Epidermal melanocyte (primary cell): ENCODE results near the gene ARFRP1.

ENCODE experiments used
- DNase-seq: peaks from one replicate; pipeline ENCODE4 v3.0.0; 2011; ENCODE audit warnings: low spot score; ENCODE audit not compliant: insufficient read length

Gene ARFRP1, protein sequence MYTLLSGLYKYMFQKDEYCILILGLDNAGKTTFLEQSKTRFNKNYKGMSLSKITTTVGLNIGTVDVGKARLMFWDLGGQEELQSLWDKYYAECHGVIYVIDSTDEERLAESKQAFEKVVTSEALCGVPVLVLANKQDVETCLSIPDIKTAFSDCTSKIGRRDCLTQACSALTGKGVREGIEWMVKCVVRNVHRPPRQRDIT

GRCh38 chr20:63707558-63708300 is at the start of gene ARFRP1, which contains the start of gene ZGPAT:
TSS of gene ARFRP1 (minus strand) at chr20:63707976. CDS start at chr20:63707091, 885 bp downstream.
TSS of gene ZGPAT (plus strand) at chr20:63708039. CDS start at chr20:63708581, 542 bp downstream.
- peak; percentile 80 for DNase-seq

DNA sequence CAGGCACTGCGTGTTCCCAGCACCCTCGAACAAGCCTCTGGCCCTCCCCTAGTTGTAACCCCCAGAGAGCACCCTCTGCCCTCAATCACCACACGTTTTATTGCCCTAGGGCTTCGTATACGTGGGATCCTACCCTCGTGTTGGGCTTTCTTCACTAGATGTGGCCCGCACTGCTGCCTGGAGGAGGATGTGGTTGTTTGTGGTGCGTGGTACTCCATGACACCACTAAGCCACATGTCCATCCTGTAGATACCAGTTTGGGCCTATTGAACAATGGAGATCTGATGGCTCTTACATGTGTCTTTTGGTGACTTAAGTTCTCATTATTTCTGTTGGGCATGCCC is 48.8 kb upstream of the ARFRP1 start:
- DNase-seq, result no peak

- DNase-seq, result no peak
Measured at GRCh38 chr20:63755933-63756647, 48.3 kb upstream of the ARFRP1 start.

DNA sequence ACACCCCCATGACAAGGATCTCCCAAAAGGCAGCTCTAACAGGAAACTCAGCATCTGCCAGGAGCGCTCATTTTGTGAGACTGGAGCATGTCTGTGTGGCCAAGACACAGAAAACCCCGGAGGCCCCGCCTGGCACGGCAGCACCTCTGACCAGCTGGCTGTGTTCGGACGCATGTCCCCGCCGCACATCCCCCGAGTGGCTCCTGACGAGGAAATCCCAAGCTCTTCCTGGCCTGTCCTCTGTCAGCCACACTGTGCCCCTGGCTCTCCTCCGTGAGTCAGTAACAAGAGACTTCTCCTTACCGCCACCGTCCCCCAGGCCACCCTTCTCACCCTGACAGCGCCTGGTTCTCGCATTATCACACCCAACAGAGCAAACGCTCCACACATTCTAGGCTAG is 46.2 kb upstream of the ARFRP1 start:
- DNase-seq, result no peak

DNA sequence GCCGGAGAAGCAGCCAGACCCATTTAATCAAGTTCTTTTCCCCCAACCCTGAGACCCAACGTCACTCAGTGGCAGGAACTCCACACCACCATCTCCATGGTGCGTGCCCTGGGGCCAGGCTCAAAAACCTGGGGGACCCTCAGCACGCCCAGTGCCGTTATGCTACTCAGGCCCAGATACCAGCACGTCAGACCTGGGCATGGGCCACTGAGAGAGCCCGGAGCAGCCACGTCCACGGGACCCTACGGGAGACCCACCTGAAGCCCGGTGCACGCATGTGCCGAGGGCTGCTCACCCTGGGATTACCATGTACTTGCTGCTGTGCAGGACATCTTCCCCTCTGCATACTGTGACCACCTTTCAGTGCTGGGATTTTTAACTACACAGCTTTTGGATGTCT is 45.6 kb upstream of the ARFRP1 start:
- no peak for DNase-seq

DNA sequence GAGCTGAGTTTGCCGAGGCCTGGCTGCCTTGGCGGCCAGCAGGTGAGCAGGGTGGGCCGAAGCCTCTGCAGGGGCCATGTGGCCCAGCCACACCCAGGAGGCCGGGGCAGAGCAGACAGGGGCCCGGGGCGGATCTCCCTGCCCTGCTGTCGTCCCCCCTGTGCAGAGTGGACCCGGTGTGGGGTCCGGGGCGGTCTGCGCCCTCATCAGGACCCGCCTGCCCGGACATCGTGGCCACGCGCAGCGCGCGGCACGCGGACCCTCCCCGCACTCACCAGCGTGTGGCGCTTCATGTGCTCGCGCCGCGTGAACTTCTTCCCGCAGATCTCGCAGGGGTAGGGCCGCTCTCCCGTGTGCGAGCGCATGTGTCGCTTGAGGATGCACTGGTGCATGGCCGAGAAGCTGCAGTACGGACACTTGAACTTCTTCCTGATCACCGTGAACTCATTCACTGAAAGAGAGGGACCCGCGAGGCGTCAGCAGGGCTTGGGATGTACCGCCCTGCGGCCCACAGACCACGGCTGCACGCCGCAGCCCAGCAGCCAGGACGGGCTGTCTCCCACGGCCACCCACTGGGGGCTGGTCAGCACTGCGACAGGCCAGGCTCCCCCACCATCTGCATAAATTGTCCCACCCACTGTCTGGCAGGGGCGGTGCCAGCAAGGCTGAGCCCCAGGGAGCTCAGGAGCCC is 44.8 kb upstream of the ARFRP1 start:
- DNase-seq, result no peak

GRCh38 chr20:63751471-63752271 is 43.9 kb upstream of the ARFRP1 start:
- no peak for DNase-seq

GRCh38 chr20:63750807-63751470 is 43.2 kb upstream of the ARFRP1 start:
- DNase-seq, result no peak

GRCh38 chr20:63749597-63750508 is 42.1 kb upstream of the ARFRP1 start:
- no peak for DNase-seq

DNA sequence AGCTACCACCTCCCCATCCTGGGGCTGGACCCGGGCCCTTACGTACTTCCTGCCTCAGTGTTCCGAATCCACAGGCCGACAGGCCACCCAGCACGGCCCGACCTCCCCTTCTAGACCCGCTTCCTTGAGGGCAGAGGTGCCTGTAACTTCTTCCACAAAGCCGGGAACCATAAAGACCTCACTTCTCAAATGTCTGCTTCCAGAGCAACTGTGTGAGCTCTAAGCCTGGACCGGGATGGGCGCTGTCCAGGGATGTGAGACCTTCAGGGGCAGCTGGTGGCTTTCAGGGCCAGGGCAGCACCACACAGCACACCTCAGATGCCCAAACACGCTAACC is 41.1 kb upstream of the ARFRP1 start:
- no peak for DNase-seq

DNA sequence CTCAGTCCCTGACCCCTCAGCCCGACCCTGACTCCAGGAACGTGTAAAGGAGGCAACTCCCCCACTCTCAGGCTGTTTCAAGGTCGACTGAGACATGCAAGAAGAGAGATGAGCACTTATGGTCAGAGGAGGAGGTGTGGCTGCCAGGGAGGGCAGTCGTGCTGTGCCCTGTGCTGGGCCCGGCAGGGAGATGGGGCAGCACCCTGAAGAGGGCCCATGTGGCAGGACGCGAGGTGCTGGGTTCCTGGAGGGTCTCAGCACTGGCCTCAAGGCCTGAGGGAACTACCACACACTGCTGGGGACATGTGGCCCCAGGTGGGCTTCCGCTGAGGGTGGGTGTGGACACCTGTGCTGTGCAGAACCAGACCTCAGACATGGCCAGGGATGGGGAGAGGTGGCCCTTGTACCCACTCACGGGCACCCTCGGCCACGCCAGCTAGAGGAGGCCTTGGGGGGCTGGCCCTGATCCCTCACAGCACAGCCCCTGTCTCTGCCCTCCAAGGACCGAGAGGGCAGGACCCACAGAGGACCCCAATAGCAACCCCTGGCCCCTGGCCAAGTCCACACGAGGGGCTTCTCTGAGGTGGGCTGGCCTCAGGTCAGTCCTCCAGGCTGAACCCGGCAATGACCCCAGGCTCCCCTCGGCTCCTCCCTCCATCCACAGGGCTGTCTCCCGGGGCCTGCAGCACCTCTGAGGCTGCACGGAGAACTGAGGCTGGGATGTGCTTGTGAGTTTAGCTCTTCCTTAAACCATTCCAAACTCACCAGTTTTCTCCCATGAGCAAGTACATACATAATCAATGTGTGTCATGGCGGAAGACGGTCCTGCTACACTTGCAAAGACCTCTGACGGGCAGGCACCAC is 40.5 kb upstream of the ARFRP1 start:
- DNase-seq, result no peak

DNA sequence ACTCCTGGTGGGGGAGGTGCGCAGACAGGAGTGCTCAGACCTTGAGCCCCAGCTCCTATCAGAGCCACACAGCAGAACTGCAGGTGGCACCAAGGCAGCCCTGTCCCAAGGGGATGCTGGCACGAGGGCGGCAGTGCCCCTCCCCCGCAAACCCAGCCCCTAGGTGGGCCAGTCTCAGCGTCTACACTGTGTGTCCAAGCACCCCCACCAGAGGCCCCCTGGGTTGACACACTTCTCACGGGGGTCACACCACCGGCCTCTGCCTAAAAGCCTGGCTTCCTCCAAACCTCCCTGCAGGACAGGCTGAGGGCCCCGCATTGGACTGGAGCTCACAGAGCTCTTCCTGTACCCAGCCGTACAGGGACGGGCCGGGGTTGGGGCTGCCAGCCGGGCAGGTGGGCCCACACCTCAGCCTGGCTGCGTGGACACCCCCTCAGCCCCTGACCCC is 39.9 kb upstream of the ARFRP1 start:
- no peak for DNase-seq

DNA sequence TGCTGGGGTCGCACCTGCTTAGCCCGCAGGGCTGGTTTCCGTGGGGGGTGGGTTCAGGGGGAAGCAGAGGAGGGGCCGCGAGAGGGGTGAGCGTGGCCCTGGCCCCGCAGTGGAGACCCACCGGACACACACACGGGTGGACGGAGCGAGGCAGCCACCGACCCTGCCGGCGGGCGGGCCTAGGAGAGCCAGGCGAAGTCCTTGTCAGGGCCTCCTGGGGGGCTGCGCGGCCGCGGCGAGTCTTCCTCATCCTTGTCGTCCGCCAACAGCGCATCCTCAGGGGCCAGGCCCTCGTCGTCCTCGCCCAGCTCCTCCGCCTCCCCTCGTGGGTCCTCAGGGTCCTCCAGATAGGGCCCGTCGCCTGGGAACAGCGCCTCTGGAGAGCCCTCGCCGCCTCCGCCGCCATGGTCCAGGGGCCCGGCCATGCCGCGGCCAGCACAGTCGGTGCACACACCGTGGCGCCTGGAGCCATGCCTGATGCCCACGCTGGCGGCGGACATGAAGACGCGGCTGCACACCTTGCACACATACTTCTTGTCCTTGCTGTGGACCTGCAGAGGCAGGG is 39.1 kb upstream of the ARFRP1 start:
- DNase-seq, result no peak

DNA sequence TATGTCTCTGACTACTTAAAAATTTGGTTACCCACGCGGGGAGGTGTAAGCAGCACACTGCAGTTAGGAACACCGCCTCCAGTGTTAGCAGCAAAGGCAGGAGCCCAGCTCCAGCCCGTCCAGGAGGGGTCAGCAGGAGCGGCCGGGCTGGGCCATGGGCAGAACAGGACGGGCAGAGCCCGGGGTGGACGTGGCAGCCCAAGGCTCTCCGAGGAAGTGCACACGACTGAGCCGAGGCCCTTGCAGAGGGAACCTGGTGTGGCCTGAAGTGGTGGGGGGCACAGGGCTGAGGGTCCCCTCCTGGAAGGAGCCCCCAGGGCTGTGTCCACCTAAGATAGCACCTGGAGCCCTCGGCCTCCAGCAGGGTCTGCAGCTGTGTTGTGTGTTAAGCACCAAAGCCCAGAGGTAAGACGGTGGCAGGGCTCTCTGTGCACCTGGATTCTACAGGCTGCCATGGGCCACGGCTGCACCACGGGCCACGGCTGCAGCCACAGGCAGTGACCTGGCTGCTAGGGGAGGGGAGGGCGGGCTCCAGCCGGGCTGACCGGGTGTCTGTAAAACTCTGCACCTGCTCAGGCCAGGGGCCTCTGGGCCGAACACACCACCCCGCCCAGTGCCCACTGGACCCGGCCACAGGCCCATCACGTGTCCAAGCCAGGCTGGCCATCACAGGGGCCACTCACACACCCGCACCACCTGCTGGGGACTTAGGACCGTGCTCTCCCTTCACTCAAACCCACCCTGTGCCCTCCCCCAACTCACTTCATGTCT is 38.4 kb upstream of the ARFRP1 start:
- no peak for DNase-seq

DNA sequence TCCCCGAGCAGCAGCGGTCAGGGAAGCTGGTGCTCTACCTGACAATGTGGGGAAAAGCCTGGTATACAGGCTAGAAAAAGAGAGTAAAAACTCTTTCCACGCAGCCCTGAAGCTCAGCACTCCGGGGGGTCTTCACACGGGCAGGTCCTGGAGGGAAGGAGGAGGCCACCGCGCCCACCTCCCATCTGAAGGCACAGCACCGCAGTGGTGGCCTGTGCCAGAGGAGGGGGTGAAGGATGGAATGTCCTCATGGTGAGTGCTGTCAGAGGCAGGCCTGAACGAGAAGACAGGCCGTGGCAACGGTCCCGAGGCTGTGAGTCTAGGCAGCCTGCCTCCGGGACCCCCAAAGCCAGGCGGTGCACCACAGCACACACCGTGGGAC is 37.6 kb upstream of the ARFRP1 start:
- no peak for DNase-seq

DNA sequence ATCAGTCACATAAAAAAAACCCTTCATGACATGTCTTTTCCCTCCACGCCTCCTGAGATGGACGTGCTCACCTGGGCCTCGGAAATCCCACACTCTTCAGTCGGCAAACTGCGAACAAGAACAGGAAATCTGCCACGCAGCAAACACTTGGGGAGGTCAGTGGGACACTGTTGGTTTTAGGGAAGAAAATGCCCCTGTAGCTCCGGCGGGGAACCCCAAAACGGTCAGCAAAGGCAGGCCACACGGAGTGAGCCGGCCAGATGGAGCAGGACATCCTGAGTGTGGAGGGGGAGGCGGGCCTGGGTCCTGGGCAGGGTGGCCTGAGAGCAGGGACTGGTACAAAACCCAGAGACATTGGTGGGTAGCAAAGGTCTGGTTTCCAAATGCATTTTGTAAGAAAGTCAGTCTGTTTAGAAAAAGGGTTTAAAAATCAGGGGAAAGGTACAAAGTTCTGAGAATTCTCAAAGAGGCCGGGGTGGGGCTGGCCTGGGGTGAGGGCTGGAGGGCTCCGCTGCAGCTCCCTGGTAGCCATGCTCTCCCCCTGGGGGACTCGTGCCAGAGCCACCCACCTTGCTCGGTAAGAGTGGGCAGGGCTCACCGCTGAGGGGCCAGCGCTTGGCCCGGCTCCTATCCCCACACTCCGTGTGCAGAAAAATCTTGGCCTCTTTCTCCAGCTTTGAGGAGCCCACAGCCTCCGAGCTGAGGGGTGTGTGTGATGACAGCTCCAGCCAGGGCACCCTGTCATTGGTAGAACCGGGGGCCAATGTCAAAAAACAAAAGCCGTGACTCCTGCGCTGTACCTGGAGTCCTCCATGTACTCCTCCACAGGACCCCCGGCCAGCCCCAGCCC is 37.0 kb upstream of the ARFRP1 start:
- no peak for DNase-seq

- no peak for DNase-seq
Measured at GRCh38 chr20:63744158-63744557, 36.4 kb upstream of the ARFRP1 start.
